Skeletal muscle tissue (tissue), 4 donors: Measurements from ENCODE around the gene LPCAT1. TPM values are rescaled to one million over a fixed set of nuclear protein-coding genes. Genes with fewer than 3 reads are reported as not detected.

Source experiments
- H3K27ac ChIP-seq: one replicate; pipeline ENCODE4 v1.7.0; 2013; ENCODE audit warnings: mild to moderate bottlenecking, low read depth, low read length, inconsistent platforms
- H3K27me3 ChIP-seq, 3 donors: one replicate each; pipeline ENCODE4 v1.7.0; 2013; ENCODE audit warnings: low read length in 3 of 3; ENCODE audit not compliant: control insufficient read depth in 3 of 3, insufficient read depth in 3 of 3
- H3K36me3 ChIP-seq, 3 donors: one replicate each; pipeline ENCODE4 v1.7.0; 2013; ENCODE audit warnings: low read length in 3 of 3; ENCODE audit not compliant: control insufficient read depth in 3 of 3, insufficient read depth in 3 of 3
- H3K4me1 ChIP-seq, 3 donors: one replicate each; pipeline ENCODE4 v1.7.0; 2013; ENCODE audit warnings: low read length in 3 of 3, mild to moderate bottlenecking in 3 of 3; ENCODE audit not compliant: control insufficient read depth in 3 of 3, insufficient read depth in 3 of 3
- H3K4me3 ChIP-seq, 3 donors: one replicate each; pipeline ENCODE4 v1.7.0; 2013; ENCODE audit warnings: low read length in 3 of 3
- H3K9ac ChIP-seq, 3 donors: one replicate each; pipeline ENCODE4 v1.7.0; 2013; ENCODE audit warnings: low read length in 3 of 3, mild to moderate bottlenecking in 3 of 3, moderate library complexity in 2 of 3, low read depth in 1 of 3
- H3K9me3 ChIP-seq, 3 donors: one replicate each; pipeline ENCODE4 v1.7.0; 2013; ENCODE audit warnings: low read length in 3 of 3; ENCODE audit not compliant: control insufficient read depth in 3 of 3
- total RNA-seq: library from RNA; depleted of rRNA; stranded (reverse); fragments of >200 nt; gene quantifications from one replicate; pipeline ENCODE4 v1.2.3, GENCODE V29; 2014
- donor health status: Osteomylitis.

The LPCAT1 gene
- total RNA-seq, 1 donor from 2014 or later = 35.5 TPM

DNA sequence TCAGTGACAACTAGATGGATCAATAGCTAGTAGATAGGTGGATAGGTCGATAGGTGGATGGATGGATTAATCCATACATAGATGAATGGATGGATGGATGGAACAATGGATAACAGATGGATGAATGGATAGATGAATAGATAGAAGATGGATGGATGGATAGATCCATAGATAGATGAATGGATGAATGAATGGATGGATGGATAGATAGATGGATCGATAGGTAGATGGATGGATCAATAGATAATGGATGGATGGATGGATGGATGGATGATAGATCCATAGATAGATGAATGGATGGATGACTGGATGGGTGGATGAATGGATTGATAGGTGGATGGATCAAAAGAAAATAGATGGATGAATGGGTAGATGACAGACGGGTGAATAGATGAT lies 83.7 kb downstream of the LPCAT1 start:
- Histone ChIP-seq H3K4me3 (no peak overlapping the region), H3K27ac (no peak overlapping the region), H3K9me3 (peaks cover 0 to 6% (median 4%) of the 10 kb centered on the region in 3 donors), H3K4me1 (peaks cover 0 to 4% (median 3%) of the 10 kb centered on the region in 3 donors), H3K9ac (no peak overlapping the region), H3K27me3 (peaks cover 38 to 55% (median 49%) of the 10 kb centered on the region in 3 donors), H3K36me3 (no peaks in the 10 kb centered on the region)

DNA sequence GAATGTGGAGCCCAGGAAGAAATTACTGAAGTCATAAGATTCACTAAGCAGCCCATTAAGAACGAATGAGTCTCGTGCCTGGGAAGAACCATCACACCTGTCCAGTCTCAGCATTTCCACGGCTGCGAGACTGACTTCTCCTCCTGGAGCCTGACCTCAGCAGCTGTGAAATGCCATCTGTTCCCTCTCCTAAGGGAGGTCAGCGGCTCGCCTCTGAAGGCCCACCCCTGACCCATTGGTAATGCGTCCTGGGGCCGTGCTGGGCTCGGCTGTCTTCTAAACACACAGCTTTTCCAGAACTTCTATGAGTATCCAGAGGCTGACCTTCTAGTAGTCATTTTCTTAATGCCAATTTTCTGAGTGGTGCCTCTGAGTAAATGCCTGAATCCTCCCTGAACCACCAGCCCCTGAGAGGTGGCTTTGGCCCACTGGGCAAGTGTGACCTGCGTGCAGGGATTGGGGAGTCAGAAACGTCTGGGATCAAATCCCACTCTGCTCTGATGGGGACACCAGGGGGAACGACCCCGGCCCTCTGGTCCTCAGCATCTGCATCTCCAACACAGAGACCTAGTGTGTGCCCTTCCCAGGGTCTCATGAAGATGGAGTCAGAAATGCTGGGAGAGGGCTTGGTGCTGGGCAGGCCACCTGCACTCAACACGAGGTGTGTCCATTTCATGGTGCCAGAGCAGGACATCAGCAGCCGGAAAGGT lies 84.2 kb downstream of the LPCAT1 start:
- Histone ChIP-seq H3K36me3 (no peaks in the 10 kb centered on the region), H3K27me3 (peaks cover 35 to 51% (median 44%) of the 10 kb centered on the region in 3 donors), H3K4me3 (no peak overlapping the region), H3K27ac (no peak overlapping the region), H3K9me3 (peaks cover 0 to 6% (median 4%) of the 10 kb centered on the region in 3 donors), H3K4me1 (peaks cover 0 to 4% (median 3%) of the 10 kb centered on the region in 3 donors), H3K9ac (no peak overlapping the region)

DNA sequence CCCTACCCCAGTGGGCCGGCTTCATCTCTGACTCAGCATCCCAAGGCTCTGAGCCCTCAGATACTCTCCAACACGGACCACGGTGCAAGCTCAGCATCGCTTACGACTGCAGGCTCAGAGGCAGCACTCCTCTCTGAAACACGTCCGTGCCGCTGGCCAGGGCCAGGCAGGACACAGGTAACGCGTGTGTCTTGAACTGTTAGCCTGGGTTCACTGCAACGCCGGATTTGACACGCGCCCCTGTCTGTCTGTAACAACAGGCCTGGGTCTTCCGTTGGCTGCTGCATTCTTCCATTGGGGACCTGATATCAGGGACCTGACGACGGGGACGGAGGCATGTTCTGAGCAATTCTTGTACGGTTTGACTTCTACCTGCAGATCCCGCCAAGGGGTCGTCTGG lies 84.9 kb downstream of the LPCAT1 start:
- Histone ChIP-seq H3K9ac (no peak overlapping the region), H3K27me3 (peaks cover 28 to 47% (median 37%) of the 10 kb centered on the region in 3 donors), H3K27ac (no peak overlapping the region), H3K4me3 (no peak overlapping the region), H3K36me3 (no peaks in the 10 kb centered on the region), H3K4me1 (no peaks in the 10 kb centered on the region), H3K9me3 (peaks cover 0 to 10% (median 4%) of the 10 kb centered on the region in 3 donors)

DNA sequence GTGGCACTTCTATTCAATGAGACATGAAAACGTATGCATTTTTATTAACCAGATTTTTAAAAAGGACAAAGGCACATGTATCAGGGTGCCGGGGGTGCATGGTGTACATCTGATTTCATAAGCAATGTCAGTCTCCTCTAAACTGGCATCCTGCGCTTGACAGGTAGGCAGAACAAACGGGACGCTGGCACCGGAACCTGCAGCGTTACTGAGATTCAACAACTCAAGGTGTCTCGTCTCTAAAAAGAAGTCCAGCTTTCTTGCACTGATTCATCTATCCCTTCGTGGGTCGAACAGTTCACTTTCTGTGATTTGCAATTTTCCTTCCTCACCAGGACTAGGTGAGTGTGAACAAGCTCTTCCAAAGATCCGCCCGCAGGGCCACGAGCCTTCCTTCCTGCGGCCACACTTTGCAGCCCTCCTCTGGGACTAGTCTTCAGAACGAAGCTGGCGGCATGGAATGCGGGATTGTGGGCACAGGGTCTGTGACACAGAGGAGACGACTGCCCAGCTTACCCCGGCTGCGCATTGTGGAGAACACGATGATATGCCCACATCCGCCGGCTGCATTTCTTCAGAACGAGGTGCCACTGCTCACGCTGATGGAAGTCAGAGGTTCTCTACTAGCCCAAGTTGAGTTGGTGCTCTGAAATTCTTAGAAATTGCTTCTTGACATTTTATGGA lies 85.7 kb downstream of the LPCAT1 start:
- H3K9me3 ChIP-seq = peaks cover 3 to 13% (median 4%) of the 10 kb centered on the region in 3 donors
- no peak overlapping the region for H3K4me3 ChIP-seq
- no peaks in the 10 kb centered on the region for H3K4me1 ChIP-seq
- no peak overlapping the region for H3K9ac ChIP-seq
- no peak overlapping the region for H3K27ac ChIP-seq
- peaks cover 20 to 39% (median 29%) of the 10 kb centered on the region in 3 donors for H3K27me3 ChIP-seq
- H3K36me3 ChIP-seq = no peaks in the 10 kb centered on the region

DNA sequence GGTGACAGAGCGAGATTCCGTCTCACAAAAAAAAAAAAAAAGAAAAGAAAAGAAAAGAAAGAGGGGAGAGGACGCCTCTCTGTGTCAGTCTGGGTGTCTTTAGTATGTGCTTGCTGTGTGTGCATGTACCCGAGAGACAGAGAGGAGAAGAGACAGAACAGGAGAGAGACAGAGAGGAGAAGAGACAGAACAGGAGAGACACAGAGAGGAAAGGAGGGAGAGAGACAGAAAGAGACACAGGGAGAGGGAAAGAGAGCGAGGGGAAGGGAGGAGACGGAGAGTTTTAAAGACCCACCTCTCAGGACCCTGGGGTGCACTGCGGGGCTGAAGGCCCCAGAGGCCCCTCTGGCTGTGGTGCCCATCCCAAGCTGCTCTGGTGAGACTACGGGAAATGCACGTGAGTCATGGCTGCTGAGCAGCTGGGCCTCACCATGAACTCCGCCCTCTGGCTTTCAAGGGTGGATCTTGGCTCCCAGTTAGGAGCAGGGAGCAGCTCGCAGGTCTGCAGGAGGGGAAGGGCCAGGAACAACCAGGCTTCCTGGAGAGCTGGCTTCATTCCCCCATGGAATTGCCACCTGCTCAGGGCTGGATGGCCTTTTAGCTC lies 86.4 kb downstream of the LPCAT1 start:
- no peaks in the 10 kb centered on the region for H3K4me1 ChIP-seq
- H3K9me3 ChIP-seq = peaks cover 3 to 13% (median 4%) of the 10 kb centered on the region in 3 donors
- H3K36me3 ChIP-seq = no peaks in the 10 kb centered on the region
- no peak overlapping the region for H3K4me3 ChIP-seq
- H3K9ac ChIP-seq = no peak overlapping the region
- H3K27me3 ChIP-seq = peaks cover 13 to 33% (median 23%) of the 10 kb centered on the region in 3 donors
- no peak overlapping the region for H3K27ac ChIP-seq

DNA sequence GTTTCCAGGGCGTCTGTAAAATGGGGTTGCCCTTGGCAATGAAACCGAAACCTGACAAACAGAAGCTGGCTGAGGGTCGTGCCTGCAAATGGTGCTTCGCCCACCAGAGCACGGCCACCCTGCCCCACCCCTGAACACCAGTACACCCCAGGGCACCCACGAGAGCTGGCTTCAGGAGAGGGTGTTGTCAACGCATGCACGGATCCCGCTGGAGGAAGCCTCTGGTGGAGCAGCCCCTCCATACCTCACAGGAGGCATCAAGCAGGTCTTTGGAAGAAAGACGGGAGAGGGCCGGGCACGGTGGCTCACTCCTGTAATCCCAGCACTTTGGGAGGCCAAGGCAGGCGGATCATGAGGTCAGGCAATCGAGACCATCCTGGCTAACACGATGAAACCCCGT lies 87.1 kb downstream of the LPCAT1 start:
- Histone ChIP-seq H3K27me3 (peaks cover 11 to 28% (median 16%) of the 10 kb centered on the region in 3 donors), H3K9me3 (peaks cover 3 to 13% (median 4%) of the 10 kb centered on the region in 3 donors), H3K27ac (no peak overlapping the region), H3K36me3 (no peaks in the 10 kb centered on the region), H3K9ac (no peak overlapping the region), H3K4me3 (no peak overlapping the region), H3K4me1 (no peaks in the 10 kb centered on the region)

DNA sequence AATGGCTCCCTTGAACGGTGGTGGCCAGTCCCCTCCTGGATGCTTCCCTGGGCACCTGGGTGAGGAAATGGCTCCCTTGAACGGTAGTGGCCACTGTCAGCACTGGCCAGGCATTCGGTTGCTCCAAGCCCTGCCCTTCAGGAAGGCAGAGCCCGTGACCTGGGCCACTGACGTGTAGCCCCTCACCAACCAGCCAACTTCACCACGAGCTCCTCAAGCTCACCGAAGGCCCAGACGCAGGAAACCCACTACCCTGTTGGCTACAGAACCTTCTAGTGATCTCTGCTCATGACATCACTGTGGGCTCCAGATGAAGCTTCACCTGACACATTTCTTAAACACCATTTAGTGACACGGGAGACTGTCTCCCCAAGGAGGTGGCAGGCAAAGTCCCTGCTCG lies 87.7 kb downstream of the LPCAT1 start:
- Histone ChIP-seq H3K4me1 (no peaks in the 10 kb centered on the region), H3K4me3 (no peak overlapping the region), H3K9me3 (peaks cover 3 to 11% (median 4%) of the 10 kb centered on the region in 3 donors), H3K27me3 (peaks cover 10 to 24% (median 11%) of the 10 kb centered on the region in 3 donors), H3K9ac (no peak overlapping the region), H3K36me3 (no peaks in the 10 kb centered on the region), H3K27ac (no peak overlapping the region)

DNA sequence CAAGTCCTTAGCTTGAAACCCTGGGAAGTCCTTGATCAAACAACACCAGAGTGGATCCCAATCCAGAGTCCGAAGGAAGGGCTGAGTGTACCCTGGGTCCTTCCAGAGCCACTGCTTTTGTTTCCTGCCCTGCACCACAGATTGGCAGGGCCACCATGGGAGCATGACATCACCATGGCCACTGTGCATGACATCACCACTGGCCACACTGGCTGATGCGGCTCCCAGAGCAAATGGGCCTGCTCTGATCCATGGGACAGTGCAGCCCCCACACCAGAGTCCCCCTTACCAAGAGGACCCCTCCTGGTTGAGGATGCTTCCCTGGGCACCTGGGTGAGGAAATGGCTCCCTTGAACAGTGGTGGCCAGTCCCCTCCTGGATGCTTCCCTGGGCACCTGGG lies 88.4 kb downstream of the LPCAT1 start:
- Histone ChIP-seq H3K9me3 (peaks cover 0 to 9% (median 3%) of the 10 kb centered on the region in 3 donors), H3K27me3 (peaks cover 10 to 21% (median 11%) of the 10 kb centered on the region in 3 donors), H3K27ac (no peak overlapping the region), H3K36me3 (no peaks in the 10 kb centered on the region), H3K4me1 (no peaks in the 10 kb centered on the region), H3K9ac (no peak overlapping the region), H3K4me3 (no peak overlapping the region)

DNA sequence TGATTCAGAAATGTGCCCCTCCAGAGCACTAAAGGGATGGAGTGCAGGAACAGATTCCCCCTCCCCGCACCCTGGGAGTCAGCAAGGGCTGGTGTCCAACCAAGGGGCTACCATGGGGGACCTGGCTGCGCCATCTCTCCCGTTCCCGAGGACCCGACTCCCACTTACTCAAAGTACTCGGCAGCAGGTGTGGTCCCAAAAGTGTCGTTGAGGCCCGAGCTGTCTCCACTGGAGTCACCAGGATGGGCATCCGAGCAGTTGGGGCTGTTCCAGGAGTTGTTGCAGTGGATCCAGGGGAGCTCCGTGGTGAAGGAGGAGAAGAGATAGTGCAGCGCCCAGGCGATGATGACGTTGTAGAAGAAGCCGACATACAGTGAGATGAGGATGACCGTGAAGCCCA lies 91.5 kb downstream of the LPCAT1 start:
- no peak overlapping the region for H3K27ac ChIP-seq
- no peaks in the 10 kb centered on the region for H3K4me1 ChIP-seq
- H3K9me3 ChIP-seq = peaks cover 8 to 28% (median 15%) of the 10 kb centered on the region in 3 donors
- H3K27me3 ChIP-seq = peaks cover 0 to 4% (median 0%) of the 10 kb centered on the region in 3 donors
- H3K4me3 ChIP-seq = no peak overlapping the region
- no peaks in the 10 kb centered on the region for H3K36me3 ChIP-seq
- H3K9ac ChIP-seq = no peak overlapping the region

DNA sequence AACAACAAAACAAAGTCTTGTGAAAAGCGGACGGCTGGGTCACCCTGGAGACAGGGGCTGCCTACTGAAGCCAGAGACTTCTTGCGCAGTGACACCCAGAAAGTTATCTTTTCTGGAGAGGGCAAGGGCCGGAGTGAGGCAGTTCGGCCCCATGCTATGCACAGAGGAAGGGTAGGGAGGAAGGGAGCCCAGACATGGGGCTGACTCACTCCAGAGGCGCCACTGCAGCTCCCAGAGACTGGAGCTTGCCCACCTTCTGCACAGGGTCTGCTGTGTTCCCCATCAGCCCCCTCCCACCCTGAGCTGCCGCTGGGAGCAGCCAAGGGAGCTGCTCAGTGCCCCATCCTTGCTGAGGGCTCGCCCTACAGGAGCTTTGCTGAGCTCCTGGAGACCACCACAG lies 91.9 kb downstream of the LPCAT1 start:
- Histone ChIP-seq H3K4me3 (no peak overlapping the region), H3K9ac (no peak overlapping the region), H3K27ac (no peak overlapping the region), H3K36me3 (no peaks in the 10 kb centered on the region), H3K4me1 (no peaks in the 10 kb centered on the region), H3K27me3 (peaks cover 0 to 4% (median 0%) of the 10 kb centered on the region in 3 donors), H3K9me3 (peaks cover 10 to 29% (median 15%) of the 10 kb centered on the region in 3 donors)
